HuH-7.5 (cell line): Measurements from ENCODE around the gene SMCO1.
"Not testable (repeated sequence)": the region's sequence is repeated elsewhere in the genome, so short reads cannot be mapped to it uniquely, and the experiment has no call there.

ENCODE experiments used
- DNase-seq: peaks from one replicate; pipeline ENCODE4 v3.0.0; 2011; ENCODE audit warnings: low spot score

The SMCO1 gene

DNA sequence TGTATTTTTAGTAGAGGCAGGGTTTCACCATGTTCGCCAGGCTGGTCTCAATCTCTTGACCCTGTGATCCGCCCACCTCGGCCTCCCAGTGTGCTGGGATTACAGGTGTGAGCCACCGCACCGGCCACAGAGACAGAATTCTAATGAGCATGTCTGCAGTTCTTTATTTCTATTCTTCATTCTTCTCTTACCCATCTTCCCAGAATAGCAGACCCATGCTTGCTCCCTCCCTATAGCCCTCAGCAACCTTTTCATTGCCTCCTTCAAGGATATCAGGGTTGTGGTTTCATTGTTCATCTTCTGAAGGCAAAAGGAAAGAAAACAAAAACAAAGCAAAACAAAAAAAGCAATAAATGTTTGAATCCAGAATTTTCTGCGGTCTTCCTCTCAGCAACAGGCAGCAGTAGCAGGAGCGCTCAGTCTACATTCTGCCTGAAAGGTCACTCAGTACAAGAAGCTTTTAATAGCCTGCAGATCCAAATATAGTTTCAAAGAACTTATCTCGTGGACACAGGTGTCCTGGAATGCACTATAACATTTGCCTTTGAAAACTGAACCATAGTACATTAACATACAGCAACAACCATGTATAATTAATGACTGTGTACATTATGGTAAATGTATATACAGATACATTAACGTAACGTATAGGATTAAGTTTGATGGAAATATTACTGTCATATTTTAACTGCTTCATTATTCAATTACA lies at the start of gene SMCO1:
Gene SMCO1 (minus strand): TSS at position 434 of the 709 bp plus-strand sequence. CDS start 137 bp downstream, at position 297.
- DNase-seq = no peak

GRCh38 chr3:196563721-196564225 lies 48.6 kb upstream of the SMCO1 start:
- no peak for DNase-seq

GRCh38 chr3:196559826-196560225 lies 44.7 kb upstream of the SMCO1 start:
- DNase-seq = no peak

DNA sequence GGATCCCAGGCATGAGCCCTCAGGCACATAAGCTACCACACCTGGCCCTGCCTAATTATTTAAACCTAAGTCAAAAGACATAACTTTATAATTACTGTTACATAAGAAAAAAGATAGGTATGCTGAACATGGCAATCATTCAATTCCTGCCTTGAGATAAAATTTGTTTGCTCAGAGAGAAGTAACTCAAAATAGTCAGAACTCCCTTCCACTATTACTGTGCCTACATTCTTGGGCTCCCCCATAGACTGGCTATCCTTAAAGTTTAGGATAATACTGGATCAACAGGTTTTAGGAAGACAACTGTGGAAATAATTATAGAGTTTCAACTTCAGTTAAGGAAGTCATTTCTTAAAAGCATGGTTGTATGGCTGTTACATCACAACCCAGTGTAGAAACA lies 43.3 kb upstream of the SMCO1 start:
- no peak for DNase-seq

DNA sequence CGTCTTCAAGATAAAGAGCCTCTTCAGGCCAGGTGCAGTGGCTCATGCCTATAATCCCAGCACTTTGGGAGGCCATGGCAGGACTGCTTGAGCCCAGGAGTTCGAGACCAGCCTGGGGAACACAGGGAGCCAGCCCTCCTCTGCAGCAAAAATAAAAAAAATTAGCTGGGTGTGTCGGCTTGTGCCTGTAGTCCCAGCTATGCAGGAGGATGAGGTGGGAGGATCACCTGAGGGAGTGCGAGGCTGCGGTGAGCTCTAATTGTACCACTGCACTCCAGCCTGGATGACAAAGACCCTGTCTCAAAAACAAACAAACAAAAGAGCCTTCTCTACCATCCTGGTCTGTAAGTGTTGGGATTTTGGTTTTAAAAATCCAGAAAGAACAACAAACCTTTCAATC lies 42.1 kb upstream of the SMCO1 start:
- no peak for DNase-seq

- no peak for DNase-seq
Measured at GRCh38 chr3:196555295-196555694, 40.1 kb upstream of the SMCO1 start.

- DNase-seq = no peak
Measured at GRCh38 chr3:196554205-196554604, 39.1 kb upstream of the SMCO1 start.

- DNase-seq = no peak
Measured at GRCh38 chr3:196553551-196553950, 38.4 kb upstream of the SMCO1 start.

DNA sequence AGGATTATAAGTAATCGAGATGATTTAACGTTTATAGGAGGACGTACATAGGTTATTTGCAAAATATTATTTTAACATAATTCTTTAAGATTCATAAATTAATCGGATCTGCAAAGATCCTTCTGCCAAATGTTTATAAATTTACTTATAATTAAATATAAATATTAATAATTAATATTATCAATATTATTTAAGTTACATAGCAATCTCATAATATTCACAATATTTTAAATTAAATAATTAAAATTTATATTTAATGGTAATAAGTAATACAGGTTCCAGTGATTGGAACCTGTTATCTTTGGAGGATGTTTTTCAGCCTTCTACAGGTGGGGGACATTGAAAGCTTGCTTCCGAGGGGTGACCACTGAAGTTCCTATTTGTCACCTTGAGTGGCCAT lies 37.1 kb upstream of the SMCO1 start:
- no peak for DNase-seq

DNA sequence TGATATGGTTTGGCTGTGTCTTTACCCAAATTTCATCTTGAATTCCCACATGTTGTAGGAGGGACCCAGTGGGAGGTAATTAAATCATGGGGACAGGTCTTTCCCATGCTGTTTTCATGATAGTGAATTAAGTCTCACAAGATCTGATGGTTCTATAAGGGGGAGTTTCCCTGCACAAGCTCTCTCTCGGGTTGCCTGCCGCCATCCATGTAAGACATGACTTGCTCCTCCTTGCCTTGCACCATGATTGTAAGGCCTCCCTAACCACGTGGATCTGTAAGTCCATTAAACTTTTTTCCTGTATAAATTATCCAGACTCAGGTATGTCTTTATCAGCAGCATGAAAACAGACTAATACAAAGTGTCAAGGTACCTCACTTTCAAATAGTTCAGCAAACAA lies 35.0 kb upstream of the SMCO1 start:
- not testable (repeated sequence) for DNase-seq

GRCh38 chr3:196549312-196549711 lies 34.2 kb upstream of the SMCO1 start:
- DNase-seq = not testable (repeated sequence)

DNA sequence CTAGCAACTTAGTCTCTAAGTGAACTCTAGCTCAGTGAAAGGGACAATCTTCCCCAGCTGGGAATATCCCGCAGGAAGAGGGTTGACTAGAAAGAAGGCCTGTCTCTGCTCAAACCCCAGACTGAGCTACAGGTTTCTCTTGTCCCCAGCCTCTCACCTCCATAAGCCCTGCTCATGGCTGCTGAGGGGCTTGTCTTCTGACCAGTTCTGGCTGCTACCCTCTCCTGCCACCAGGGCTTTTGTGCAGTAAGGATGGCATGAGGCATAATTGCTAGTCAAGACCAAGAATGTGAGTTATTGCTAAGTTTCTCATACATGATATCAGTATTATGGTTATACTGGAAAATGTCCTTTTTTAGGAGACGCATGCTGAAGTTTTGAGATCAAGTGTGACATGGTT lies 31.9 kb upstream of the SMCO1 start:
- no peak for DNase-seq

DNA sequence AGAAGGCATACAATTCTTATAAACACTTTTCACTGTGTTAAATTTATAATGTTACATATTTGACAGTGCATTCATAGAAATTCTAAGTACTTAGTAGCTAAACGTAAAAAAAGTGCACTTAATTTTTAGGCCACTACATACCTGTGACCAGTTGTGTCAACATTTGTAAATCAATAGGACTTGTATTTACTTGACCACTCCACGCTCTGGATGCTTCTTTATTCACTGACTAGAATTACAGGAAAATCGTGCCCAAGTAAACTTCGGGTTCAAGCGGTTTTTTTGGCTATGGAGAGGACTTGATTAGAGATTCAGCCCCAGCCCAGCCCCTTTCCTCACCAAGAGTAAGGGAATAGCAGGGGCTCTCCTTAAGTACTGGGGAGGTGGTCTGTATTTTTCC lies 31.4 kb upstream of the SMCO1 start:
- no peak for DNase-seq

- no peak for DNase-seq
Measured at GRCh38 chr3:196544491-196544992, 29.4 kb upstream of the SMCO1 start.

DNA sequence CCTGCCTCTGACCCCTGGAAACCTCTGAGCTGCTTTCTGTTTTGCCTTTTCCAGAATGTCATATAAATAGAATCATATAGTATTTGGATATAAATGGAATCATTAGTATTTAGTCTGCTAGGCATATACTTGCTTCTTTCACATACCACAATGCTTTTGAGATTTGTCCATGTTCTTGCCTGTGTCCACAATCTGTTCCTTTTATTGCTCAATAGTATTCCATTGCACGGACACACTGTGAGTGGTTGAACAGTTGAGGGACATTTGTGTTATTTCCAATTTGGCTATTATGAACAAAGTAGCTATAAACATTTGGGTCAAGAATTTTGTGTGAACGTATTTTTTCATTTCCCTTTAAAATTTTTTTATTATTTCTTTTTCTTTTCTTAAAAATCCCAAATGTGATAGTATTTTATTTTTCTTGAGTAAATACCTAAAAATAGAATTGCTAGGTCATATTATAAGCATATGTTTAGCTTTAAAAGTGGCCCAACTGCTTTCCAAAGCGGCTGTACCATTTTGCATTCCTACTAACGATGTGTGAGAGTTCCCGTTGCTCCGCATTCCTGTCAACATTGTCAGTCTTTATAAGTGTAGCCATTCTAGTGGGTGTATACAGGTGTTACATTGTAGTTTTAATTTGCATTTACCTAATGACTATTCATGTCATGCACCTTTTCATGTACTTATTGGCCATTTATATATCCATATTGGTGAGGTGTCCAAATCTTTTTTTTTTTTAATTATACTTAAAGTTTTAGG lies 26.7 kb upstream of the SMCO1 start:
- no peak for DNase-seq

GRCh38 chr3:196537319-196537984 lies 22.3 kb upstream of the SMCO1 start:
- peak; percentile 34 for DNase-seq

GRCh38 chr3:196533260-196533681 lies 18.1 kb upstream of the SMCO1 start:
- no peak for DNase-seq

DNA sequence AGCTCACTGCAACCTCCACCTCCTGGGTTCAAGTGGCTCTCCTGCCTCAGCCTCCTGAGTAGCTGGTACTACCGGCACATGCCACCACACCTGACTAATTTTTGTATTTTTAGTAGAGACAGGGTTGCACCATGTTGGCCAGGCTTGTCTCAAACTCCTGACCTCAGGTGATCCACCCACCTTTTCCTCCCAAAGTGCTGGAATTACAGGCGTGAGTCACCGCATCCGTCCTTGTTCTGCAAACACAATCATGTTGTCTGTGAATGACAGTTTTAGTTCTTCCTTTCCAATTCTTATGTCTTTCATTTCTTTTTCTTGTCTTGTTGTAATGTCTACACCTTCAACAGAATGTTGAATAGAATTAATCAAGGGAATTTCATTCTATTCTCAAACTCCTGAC lies 16.3 kb upstream of the SMCO1 start:
- DNase-seq = no peak

GRCh38 chr3:196528639-196529233 lies 13.6 kb upstream of the SMCO1 start:
- peak; percentile 72 for DNase-seq

GRCh38 chr3:196525141-196525540 lies 10.0 kb upstream of the SMCO1 start:
- DNase-seq = no peak

DNA sequence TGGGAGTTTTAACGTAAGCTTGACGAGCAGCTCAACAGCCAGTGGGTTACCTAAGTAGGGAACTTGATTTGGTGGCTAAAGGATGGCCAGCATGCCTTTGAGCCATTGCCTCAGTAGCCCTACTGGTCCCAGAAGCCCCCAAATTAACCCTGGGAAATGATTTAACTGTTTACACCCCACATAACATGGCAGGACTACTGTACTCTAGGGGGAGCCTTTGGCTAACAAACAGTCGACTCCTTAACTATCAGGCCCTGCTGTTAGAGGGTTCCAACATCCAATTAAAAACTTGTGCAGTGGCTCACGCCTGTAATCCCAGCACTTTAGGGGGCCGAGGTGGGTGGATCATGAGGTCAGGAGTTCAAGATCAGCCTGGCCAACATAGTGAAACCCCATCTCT lies 9.4 kb upstream of the SMCO1 start:
- DNase-seq = no peak

DNA sequence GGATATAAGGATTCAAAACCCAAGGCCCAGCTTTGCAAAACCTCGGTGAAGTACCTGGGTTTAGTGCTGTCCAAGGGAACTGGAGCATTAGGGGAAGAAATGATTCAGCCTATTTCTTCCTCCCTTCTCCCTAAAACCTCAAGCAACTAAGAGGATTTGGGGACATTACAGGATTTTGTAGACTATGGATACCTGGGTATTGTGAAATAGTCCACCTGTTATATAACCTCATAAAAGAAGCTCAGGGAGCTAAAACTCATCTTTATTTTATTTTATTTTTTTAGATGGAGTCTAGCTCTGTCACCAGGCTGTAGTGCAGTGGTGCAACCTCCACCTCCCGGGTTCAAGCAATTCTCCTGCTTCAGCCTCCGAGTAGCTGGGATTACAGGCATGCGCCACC lies 8.7 kb upstream of the SMCO1 start:
- no peak for DNase-seq
